ENCODE results near the gene PALD1.

The PALD1 gene

DNA sequence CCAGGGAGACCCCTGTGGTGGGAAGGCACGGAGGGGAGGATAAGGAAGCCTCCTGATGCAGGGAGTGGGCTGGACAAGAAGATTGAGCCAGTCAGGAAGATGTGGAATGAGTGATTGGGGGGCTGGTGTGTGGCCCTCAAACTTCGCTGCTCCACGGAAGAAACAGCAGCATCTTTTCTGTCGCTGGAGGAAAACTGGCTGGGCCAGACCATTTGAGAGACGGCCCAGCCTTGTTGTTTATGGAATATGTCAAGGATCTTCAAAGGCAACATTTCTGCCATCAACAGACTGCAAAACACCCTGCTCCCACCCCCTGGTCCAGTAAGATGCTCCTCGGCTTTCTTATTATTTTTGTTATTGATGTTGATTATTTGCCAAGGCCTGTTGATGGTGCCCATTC lies 29.4 kb downstream of the PALD1 start:
- no peak for DNase-seq

DNA sequence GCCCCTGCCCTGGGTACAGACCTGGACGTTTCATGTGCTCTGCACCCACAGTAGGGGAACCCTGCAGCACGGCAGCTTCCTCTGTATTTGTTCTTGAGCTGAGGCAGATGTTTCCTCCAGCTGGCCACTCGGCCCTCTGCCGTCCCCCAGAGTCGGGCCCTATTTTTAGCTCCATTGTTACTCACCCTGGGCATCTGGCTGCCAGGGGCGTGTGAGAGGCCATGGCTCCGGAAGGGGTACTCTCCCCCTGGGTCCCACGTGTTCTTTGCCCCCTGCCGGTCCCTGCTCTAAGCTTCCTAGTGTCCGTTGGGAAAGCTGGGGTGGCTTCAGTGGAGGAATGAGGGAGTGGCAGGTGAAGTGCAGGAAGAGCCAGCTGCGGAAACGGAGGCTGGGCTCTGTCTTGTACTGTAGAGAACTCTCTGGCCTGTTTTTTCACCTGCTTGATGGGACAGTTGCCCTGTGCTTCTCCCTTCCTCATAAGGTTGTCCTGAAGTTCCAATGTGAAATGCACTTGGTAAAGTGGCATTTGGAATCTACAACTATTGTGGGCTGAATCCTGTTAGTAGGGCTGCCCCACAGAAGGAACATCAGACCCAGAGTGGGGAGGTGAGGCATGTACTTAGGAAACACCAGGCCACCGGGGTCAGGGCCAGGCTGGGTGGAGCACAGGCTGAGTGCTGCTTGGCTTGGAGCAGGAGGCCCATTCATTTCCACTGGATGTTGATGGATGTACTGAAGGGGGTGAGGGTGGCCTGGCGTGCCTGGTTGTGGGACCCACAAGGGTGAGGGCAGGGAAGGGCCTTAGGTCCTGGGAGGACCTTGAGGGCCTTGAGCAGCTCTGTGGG lies 30.6 kb downstream of the PALD1 start:
- no peak for DNase-seq

DNA sequence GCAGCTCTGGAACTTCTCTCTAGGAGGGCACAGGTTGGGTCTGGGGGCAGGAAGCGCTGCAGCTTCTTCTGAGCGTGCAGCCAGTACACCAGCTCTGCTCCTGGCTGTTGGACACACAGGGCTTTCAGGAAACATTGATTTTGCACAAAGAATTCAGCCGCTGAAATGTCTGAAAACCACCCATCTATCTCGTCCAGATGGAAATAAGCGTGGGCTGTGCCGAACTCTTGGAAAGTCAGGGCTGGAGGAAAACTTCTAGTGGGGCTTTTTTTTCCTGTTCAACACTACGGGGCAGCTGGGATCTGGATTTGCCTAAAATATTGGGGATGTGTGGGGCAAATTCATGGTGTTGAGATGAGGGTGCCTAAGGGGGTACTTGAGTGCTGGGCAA lies 31.2 kb downstream of the PALD1 start:
- no peak for DNase-seq

DNA sequence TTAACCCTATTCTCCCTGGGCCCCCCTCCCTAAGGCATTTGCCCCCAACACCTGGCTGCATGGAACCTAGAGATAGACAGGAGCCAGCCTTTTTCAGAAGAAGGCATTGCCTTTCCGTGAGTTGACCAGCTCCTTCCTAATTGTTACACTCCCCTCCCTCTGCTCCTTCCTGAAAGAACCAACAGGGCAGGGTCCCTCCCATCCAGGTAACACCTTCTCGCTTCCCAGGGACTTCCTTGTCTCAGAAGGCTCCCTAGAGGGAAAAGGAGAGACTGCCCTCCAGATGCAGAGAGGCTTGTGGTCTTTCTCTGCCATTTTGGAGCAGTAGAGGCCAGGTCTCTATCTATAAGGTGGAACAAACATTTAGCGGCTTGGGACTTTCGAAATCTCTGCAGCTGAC lies 31.9 kb downstream of the PALD1 start:
- no peak for DNase-seq

DNA sequence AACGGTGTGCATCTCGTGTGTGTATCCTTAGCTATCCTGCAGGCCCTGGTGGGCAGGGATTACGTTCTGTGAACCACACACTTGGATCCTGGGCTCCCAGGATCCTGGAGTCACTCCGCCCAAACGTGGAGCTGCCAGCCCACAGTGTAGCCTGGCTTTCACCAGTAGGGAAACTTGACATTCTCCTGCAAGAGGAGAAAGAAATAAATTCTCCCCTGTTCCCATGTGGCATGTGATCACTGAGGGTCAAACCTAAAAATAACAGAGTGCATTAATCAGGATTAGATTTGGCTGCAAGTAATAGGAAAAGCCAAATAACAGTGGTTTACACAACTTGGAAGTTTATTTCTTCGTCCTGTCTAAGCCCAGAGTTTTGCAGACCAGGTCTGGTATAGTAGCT lies 32.3 kb downstream of the PALD1 start:
- no peak for DNase-seq

DNA sequence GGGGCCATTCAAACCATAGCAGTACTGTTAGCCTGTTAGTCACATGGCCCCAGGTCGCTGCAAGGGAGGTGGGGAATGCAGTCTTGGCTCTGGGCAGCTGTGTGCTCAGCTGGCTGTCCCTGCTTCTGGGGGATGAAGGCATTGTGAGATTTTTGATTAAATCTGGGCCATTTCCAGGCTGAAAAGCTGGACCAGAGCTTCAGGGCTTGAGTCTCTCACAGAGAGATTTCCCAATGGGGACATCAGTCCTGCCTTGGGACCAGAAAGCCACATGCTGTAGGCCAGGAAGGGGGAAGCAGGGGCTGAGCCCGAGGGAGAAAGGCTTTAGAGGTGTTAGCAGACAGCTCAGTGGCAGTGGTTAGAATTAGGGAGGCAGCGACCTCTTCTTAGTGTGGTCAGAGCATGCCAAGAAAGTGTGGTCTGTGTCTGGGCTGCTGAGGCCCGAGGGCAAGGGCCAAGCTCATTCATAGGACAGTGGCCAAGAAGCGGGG lies 33.6 kb downstream of the PALD1 start:
- no peak for DNase-seq

DNA sequence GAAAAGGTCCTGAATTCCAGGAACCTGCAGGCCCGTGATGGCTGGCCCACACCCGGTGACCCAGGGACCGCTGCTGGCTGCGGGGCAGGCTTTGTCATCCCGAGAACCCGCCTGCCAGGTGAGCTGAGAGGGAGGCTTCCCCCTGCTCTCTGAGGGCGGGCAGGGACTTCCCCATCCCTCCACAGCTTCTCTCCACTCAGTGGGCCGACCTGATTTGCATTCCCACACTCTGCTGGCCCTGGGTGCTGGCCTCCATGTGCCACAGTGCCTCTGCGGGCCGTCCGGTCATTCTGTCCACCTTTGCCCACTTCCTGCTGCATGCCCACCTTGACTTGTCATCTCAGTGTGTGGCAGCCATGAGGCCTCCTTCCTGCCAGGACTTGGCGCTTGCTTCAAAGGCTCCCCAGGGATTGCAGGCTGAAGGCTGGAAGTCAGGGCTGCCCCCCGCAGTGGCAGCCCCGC lies 35.3 kb downstream of the PALD1 start:
- DNase-seq, result peak; percentile 21

DNA sequence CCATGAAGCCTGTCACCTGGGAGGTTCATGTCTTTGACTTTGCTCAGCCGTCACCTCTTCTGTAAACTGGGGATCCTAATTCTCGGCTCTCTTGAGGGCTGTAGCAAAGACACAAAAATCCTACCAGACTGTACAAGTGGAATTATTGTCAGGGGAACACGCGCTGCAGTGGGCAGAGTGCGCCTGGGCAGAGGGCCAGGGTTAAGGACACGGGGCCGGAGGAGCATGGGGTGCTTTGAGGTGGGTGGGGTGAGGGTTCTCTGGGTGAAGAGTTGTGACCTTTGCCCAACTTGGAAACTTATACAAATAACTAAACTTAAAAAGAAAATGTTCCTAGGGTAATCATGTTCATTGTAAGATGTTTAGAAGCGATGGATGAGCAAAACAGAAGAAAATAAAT lies 36.0 kb downstream of the PALD1 start:
- no peak for DNase-seq

DNA sequence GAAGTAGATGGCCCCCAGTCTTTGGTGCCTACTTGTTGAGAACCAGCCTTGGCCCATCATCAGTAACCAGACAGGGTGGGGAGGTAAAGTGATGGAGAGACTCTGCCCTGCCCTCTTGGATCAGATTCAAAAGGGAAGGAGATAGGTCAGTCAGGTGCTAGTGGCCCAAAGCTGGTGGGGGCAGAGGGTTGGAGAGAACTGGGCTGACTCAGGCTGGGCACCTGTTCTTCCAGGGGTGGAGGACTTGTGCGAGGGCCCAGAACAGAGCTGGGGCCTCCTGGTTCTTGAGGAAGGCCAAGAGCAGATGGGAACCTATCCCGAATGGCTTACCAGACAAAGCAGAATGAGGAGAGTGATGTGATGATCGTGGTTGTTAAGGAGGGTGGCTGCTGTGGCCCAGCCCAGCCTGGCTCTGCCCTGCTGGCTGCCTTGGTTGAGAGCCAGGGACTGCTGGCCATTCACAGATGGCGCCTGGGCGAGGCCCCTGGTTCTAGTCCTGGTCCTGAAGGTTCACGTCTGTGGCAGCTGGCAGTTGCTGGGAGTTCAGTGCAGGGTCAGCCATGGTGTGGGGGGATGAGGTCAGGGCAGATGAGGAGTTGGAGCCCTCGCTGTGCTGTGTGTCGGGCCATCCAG lies 36.6 kb downstream of the PALD1 start:
- DNase-seq, result no peak

DNA sequence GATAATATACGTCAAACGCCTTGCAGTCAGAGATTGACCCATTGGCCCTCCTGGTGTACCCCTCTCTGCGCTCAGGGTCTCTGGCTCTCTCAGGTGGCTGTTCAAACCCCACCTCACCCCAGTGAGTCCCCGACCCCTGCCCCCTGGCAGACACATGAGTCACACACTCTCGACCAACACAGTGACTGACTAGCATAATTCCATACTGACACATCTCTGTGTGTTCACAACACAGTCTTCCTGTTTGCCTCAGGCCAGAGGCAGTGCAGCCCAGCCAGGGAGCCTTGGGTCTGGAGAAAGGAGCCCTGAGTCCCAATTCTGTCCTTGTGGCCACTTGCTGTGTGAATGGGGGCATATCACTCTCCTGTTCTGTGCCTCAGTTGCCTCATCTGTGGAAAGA lies 40.1 kb downstream of the PALD1 start:
- no peak for DNase-seq

DNA sequence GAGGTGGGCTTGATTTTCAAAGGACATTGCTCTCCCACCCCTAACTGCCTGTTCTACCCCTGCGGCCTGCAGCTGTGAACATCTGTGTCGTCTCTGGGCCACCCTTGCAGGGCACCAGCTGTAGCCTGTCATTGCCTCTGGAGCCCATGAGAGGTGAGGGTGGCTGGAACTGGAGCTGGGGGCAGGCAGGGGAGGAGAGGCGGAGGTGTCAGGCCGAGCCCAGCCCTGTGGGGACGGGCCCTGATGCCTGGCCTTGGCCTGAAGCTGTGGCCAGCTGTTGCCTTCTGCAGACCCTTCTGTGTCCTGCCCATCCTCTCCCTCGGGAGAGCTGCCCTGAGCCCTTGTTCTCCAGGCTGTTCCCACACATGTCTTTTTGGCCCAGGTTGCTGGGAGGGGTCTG lies 44.5 kb downstream of the PALD1 start:
- no peak for DNase-seq

DNA sequence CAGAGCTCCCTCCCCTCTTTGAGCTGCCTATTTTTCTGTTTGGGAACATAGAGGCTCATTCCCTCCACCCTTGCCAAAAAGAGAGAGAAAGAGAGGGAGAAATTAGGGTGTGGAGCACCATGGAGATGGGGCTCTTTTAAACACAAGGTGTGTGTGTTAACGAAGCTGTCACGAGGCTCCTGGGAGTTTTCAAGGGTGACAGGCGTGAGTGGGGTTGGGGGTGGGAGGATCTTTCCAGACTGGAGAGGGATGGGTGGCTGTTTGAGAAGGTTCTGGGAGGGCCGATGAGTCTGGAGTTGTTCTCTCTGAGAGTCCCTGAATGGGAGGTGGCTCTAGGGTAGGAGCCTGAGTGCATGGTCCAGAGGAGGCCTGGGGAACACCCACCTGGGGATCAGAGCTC lies 45.0 kb downstream of the PALD1 start:
- no peak for DNase-seq

DNA sequence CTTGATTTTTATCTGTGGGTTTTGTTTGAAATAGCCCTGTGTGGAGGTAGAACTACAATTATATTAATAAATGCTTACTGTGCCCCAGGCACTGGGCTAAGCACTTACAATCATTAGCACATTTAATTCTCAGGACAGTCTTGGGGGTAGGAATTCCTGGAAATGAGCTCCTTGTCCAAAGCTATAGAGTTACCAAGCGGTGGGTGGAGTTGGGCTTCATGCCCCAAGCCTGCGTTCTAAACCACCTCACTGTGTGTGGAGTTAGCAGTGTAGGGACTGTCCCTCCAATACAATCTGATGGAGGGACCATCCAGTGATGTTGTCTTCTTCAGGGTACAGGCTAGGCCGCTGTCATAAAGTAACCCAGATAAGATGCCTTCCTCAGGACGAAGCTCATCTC lies 49.7 kb downstream of the PALD1 start:
- DNase-seq, result no peak

DNA sequence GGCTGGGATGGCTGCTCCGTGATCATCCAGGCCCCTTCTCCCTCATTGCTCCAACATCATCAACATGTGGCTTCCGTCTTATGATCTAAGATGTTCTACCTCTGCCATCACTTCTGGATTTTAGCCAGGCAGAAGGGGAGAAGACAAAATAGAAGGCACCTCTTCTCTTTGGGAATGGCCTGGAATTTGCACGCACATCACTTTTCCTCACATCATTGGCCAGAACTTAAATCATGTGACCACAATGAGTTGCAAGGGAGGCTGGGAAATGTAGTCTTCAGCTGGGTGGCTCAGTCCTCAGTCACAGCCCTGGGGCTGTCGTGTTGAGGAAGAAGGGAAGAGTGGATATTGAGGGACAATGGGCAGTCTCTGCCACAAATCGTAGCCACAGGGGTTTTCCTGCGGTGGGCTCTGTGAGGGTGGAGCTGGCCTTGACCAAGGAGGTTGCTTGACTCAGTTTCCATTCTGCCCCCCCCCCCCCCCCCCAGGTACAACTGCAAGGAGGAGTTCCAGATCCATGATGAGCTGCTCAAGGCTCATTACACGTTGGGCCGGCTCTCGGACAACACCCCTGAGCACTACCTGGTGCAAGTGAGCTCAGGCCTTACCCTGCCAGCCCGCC lies 50.3 kb downstream of the PALD1 start:
- DNase-seq, result no peak

DNA sequence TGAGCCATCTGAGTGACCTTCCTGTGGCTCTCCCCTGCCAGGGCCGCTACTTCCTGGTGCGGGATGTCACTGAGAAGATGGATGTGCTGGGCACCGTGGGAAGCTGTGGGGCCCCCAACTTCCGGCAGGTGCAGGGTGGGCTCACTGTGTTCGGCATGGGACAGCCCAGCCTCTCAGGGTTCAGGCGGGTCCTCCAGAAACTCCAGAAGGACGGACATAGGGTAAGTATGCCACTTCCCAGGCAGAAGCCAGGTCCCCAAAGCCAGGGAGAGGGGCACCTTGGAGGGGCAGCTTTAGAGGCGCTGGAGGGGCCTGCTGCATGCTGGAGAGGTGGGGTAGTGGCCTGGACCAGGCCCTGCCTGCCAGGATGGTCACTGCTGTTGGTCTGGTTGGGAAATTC lies 51.3 kb downstream of the PALD1 start:
- no peak for DNase-seq

DNA sequence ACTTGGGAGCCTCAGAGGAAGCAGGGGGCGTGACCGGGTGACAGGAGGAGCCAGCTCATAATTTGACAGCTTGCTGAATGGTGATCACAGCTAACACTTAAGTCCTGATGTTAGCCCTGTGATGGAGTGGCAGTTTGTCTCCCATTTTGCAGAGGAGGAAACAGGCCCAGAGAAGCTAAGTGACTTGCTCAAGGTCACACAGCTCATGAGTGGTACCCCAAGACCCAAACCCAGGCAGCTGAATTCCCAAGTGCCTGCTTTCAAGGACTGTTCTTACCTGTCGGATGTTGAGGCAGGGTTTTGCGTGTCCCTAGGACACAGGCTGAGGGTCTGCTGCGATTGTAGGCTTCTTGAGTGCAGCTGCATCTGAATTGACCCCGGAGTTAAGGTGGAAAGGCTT lies 51.7 kb downstream of the PALD1 start:
- no peak for DNase-seq

DNA sequence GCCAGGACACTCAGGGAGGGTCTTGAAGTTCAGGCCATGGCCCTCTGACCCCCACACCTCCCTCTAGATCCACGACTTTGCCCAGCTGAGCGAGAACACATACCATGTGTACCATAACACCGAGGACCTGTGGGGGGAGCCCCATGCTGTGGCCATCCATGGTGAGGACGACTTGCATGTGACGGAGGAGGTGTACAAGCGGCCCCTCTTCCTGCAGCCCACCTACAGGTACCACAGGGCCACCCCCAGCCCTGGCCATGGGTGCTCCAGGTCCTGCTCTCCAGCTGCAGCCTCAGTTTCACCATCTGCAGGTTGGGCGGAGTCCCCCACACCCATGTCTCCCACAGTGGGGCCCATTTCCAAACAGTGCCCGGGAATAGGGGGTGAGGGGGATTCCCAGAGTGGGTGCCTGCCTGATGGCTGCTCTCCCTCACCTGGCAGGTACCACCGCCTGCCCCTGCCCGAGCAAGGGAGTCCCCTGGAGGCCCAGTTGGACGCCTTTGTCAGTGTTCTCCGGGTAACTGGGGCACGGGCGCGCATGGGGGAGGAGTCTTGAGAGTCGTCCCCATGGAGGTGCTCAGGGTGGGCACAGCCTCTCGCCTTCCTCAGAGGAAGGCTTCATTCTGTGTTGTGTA lies 54.1 kb downstream of the PALD1 start:
- DNase-seq, result no peak

DNA sequence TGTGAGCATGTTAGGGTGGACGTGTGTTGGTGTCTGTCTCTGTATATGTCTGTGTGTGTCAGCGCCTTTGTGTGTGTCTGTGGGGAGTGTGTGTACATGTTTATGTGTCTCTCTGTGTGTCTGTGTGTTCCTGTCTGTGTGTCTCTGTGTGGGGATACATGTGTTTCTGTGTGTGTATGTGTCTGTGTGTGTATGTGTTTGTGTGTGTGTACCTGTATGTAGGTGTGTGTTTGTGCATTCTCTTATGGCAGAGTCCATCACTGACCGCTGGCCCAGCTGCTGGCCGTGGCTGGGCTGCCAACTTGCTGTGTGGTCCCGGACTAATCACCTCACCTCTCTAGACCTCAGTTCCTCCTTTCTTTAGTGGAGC lies 54.6 kb downstream of the PALD1 start:
- no peak for DNase-seq

DNA sequence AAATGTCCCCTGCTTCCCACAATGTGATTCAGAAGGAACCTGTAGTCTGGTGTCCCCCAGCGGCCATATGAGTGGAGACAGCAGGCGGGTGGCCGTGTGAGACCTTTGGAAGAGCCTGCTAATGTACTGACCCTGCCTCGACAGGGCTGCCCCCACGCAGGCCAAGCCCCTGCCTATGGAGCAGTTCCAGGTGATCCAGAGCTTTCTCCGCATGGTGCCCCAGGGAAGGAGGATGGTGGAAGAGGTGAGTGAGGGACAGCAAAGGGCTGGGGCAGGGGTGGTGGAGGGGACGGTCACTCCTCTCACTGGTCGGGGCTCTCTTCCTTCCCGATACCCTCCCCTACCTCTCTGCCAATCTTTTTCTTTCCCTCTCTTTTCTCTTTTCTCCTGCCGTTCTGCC lies 55.7 kb downstream of the PALD1 start:
- no peak for DNase-seq

DNA sequence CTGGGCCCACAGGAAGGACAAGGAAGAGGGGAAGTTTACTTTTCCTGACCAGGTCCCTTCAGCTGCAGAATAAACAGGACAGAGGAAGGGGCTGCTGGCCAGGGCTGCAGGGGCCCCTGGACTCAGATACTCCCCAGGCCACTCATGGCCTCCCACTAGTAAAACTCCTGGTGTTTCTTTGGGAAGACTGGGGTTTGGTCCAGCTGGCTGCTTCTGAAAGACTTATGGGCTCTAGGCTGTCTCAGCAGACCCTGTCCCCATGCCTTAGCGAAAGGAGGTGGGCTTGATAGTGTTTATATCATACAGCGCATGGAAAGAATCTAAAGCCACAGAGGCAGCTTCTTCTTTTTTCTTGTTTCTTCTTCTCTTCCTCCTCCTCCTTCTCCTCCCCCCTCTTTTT lies 56.4 kb downstream of the PALD1 start:
- DNase-seq, result no peak

DNA sequence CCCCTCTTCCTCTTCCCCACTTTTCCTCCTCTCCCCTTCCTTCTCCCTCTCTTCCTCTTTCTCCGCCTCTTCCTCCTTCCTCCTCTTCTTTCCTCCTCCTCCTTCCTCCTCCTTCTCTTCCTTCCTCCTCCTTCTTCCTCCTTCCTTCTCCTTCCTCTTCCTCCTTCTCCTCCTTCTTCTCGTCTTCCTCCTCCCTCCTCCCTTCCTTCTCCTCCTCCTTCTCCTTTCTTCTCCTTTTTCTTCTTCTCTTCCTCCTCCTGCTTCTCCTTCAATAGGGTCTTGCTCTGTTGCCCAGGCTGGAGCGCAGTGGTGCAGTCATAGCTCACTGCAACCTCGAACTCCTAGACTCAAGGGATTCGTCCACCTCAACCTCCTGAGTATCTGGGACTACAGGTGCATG lies 56.9 kb downstream of the PALD1 start:
- DNase-seq, result no peak

DNA sequence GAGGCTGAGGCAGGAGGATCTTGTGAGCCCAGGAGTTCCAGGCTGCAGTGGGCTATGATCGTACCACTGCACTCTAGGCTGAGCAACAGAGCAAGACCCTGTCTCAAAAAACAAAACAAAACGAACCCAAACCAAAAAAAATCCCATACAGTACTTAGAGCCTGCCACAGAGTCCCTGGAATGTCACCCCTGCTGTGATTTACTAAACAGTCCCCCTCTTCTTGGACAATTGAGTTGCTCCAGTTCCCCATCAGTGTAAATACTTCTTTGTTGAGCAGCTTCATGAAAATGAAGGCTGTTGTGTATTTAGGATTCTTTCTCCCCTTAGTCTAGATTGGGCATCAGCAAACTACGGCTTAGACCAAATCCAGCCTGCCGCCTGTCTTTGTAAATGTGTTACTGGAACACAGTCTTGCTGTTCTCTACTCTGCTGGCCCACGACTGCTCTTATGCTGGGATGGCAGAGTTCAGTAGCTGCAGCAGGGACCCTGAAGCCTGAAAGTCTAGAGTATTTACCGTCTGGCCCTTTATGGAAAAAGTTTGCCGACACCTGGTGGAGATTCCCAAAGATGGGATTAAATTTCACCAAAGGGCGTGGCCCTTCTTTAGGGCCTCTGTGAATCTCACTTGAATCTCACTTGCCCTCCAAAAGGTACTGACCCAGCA lies 57.8 kb downstream of the PALD1 start:
- DNase-seq, result no peak

All from stimulated activated CD4-positive, alpha-beta T cell treated with anti-CD3 and anti-CD28 coated beads, Interleukin-1b, Interleukin-23, amount 100 ng/mL, for 48 hours (primary cell).